ENCODE data around the gene GRWD1.

The GRWD1 gene

GRCh38 chr19:48424694-48425219, 21.0 kb upstream of the GRWD1 start:
- DNase-seq: no peak

GRCh38 chr19:48428670-48429069, 17.1 kb upstream of the GRWD1 start:
- no peak for DNase-seq

- no peak for DNase-seq
Observed at GRCh38 chr19:48433337-48433736, 12.4 kb upstream of the GRWD1 start.

GRCh38 chr19:48436586-48436985, 9.2 kb upstream of the GRWD1 start:
- DNase-seq: no peak

- no peak for DNase-seq
Observed at GRCh38 chr19:48441360-48442050, 4.3 kb upstream of the GRWD1 start.

- DNase-seq: no peak
Observed at GRCh38 chr19:48442116-48443035, 3.4 kb upstream of the GRWD1 start.

GRCh38 chr19:48443256-48443655, 2.5 kb upstream of the GRWD1 start:
- peak in 1 of 5 experiments; percentile 18 for DNase-seq

- no peak for DNase-seq
Observed at GRCh38 chr19:48443731-48444128, 2.1 kb upstream of the GRWD1 start.

GRCh38 chr19:48444129-48444935, 1.5 kb upstream of the GRWD1 start:
- DNase-seq: no peak

GRCh38 chr19:48444936-48445200, 915 bp upstream of the GRWD1 start:
- no peak for DNase-seq

- DNase-seq: peak in 1 of 5 experiments; percentile 49
Observed at GRCh38 chr19:48445256-48445605, 552 bp upstream of the GRWD1 start.

- no peak for DNase-seq
Observed at GRCh38 chr19:48446579-48446978, 796 bp downstream of the GRWD1 start.

- DNase-seq: no peak
Observed at GRCh38 chr19:48448563-48448962, 2.8 kb downstream of the GRWD1 start.

- no peak for DNase-seq
Observed at GRCh38 chr19:48450441-48450840, 4.7 kb downstream of the GRWD1 start.

- DNase-seq: no peak
Observed at GRCh38 chr19:48450863-48451262, 5.1 kb downstream of the GRWD1 start.

GRCh38 chr19:48451624-48452023, 5.8 kb downstream of the GRWD1 start:
- DNase-seq: no peak

GRCh38 chr19:48452289-48453190, 6.8 kb downstream of the GRWD1 start:
- no peak for DNase-seq

- no peak for DNase-seq
Observed at GRCh38 chr19:48454150-48454730, 8.5 kb downstream of the GRWD1 start.

GRCh38 chr19:48455171-48455907, 9.6 kb downstream of the GRWD1 start, which contains the start of gene KCNJ14:
TSS of gene KCNJ14 (plus strand) at chr19:48455574. CDS start at chr19:48461725, 6,151 bp downstream.
- no peak for DNase-seq

- no peak for DNase-seq
Observed at GRCh38 chr19:48455908-48456562, 10.3 kb downstream of the GRWD1 start.
